HG03045 (cell line): ENCODE data around the gene PLA2G10.
"Not testable (repeated sequence)": the region's sequence is repeated elsewhere in the genome, so short reads cannot be mapped to it uniquely, and the experiment has no call there.

ENCODE experiments used
- ATAC-seq: cut with Tn5 transposase; IDR thresholded peaks from one replicate; pipeline ENCODE4 v1.9.1; 2021; ENCODE audit warnings: mild to moderate bottlenecking, moderate library complexity; ENCODE audit not compliant: unreplicated experiment

Gene PLA2G10

DNA sequence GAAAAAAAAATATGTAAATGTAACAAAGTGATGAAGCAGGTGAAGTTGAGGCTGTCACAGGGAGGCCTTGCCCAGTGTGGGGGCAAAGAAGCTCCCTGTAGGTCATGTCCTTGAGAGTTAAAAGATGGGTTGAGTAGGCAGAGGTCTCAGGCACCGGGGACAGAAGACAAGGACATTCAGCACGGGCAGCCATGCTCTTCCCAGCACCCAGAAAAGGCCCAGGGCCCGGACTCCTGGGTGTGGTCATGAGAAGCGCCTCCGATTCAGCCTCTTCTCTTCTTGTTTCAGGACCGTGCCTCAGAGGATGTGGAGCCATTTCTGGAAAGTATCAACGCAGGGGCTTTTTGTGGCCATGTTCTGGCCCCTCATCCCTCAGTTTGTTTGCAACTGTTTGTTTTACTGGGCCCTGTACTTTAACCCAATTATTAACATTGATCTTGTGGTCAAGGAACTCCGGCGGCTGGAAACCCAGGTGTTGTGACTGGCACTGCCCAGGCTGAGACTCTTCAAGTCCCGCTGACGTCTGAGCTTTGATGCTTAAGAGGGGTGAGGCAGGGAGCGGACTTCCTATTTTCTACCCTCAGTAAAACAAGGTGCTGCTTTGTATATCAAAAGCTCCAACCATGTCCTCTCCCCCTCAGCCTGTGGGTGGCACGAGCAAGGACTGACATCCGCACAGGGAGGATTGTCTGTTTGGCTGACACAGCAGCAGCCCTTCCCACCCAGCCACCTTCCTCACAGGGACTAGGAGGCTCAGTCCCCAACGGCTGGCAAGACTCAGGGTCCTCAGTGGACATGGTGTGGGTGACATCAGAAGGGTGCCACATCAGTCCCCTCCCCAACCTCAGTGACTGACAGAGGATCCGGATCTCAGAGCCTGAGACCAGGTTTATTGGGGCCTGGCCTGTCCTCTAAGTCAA, 26.5 kb downstream of the PLA2G10 start:
- no peak for ATAC-seq

GRCh38 chr16:14658063-14658462, 36.0 kb downstream of the PLA2G10 start:
- ATAC-seq: peak; percentile 61

- ATAC-seq: no peak
Measured at GRCh38 chr16:14652726-14653125, 41.4 kb downstream of the PLA2G10 start.

DNA sequence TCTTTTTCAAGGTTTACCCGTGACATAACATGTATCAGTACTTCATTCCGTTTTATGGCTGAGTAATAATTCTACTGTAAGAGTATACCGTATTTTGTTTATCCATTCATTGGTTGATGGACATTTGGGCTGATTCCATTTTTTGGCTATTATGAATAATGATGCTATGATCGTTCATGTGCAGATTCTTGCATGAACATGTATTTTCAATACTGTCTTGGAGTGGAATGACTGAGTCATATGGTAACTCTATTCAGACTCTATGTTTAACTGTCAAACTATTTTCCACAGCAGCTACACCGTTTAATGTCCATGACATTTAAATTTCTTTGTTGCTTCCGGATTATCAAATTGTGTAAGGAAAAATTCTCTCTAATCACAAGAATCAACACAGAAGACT, 43.5 kb downstream of the PLA2G10 start:
- ATAC-seq: no peak

DNA sequence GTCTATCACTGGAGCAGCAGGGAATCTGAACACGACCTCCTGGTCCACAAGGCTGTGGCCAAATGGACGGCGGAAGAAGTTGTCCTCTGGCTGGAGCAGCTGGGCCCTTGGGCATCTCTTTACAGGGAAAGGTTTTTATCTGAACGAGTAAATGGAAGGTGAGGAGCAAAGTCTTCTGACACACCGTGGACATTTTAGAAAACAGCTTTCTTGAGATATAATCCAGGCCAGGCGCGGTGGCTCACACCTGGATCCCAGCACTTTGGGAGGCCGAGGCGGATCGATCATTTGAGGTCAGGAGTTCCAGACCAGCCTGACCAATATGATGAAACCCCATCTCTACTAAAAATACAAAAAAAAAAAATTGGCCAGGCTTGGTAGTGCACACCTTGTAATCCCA, 44.3 kb downstream of the PLA2G10 start:
- no peak for ATAC-seq

DNA sequence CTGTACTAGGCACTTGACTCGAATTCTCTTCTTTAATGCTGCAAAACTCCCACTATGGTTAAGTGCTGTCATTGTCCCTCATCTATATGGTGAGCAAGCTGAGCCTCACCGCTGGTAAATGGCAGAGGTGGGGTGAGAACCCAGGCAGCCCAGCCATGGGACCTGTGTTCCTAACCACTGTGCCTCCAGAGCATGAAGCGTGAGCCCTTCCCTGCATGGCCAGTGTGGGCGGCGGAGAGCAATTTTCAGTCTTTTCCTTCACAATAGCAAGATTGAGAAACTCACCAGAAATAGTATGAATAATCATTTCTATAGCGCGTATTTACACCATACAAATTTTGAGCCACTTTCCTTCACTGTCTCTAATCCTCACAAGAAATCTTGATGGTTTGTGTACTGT, 52.2 kb downstream of the PLA2G10 start:
- ATAC-seq: no peak

- no peak for ATAC-seq
Measured at GRCh38 chr16:14641206-14641605, 52.9 kb downstream of the PLA2G10 start.

GRCh38 chr16:14640538-14640937, 53.6 kb downstream of the PLA2G10 start:
- no peak for ATAC-seq

DNA sequence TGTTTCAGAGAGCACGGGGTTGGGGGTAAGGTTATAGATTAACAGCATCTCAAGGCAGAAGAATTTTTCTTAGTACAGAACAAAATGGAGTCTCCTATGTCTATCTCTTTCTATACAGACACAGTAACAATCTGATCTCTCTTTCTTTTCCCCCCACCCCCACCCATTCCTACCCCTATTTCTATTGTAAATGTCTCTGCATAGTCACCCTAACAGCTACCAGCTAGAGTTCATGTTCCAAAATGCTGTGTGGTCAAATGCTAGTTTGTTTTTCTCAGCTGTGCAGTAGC, 57.2 kb downstream of the PLA2G10 start:
- ATAC-seq: not testable (repeated sequence)

- ATAC-seq: not testable (repeated sequence)
Measured at GRCh38 chr16:14636179-14636950, 57.7 kb downstream of the PLA2G10 start.

- no peak for ATAC-seq
Measured at GRCh38 chr16:14635395-14636165, 58.5 kb downstream of the PLA2G10 start.

DNA sequence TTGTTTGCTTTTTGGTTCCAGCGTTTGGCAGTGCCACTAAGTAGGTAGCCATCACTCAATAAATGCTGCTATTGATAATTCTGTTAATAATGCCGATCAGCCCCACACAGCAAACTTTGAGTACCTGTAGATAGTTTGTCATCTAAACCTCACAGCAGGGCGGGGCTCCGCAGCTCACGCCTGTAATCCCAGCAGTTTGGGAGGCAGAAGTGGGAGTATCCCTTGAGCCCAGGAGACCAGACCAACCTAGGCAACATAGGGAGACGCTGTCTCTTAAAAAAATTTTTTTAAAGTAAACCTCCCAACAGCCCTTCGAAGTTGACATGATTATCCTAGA, 59.8 kb downstream of the PLA2G10 start:
- no peak for ATAC-seq

GRCh38 chr16:14632693-14633569, 61.2 kb downstream of the PLA2G10 start, which contains the start of gene BFAR:
BFAR (plus strand) TSS chr16:14632951; CDS start chr16:14644347, 11,396 bp downstream.
- ATAC-seq: peak; percentile 80

DNA sequence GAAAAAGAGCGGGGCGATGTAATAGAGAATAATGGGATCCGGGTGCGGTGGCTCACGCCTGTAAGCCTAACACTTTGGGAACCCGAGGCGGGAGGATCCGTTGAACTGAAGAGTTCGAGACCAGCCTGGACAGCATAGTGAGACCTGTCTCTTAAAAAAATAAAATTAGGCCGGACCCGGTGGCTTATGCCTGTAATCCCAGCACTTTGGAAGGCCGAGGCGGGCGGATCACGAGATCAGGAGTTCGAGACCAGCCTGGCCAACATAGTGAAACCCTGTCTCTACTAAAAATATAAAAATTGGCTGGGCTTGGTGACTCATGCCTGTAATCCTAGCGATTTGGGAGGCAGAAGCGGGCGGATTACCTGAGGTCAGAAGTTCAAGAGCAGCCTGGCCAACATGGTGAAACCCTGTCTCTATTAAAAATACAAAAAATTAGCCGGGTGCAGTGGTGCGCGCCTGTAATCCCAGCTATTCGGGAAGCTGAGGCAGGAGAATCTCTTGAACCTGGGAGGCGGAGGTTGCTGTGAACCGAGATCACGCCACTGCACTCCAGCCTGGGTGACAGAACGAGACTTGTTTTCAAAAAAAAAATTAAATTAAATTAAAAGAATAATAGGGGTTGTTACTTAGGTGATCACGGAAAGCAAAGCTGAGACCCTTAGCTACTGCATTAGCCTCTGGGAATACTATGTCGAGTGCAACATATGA, 63.3 kb downstream of the PLA2G10 start:
- not testable (repeated sequence) for ATAC-seq

DNA sequence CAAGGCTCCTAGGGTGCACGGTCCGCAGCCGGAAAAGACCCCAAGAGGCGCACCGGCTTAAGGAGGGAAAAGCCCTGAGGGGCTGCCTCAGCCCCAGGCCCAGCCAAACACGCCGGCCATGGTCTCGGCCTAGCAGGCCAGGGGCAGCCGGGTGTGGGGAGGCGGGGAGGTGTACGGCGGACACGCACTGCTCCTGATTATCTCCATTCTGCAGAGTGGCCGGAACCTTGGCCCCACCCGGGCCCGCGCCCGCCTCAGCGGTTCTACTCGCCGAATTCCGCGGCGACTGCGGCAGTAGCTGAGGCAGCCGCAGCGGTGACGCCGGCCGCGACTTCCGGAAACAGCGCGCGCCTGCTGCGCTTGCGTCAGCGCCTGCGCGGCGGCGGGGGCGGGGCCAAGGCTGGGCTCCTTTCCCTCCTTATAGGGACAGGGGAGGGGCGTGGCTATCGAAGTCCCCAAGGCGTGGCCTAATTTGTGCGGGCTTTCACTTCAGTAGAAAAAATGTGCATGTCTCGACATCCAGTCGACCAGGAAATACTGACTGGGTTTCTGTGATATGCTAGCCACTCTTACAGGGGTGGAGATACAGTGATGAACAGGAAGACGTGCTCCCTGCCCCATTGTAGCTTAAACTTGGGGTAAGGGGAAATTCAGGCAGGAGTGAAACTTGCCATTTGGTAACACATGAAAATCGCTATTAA, 64.0 kb downstream of the PLA2G10 start, which contains the start of gene PARN:
Gene PARN (minus strand): TSS at position 342 of the 701 bp plus-strand sequence. CDS start 135 bp downstream, at position 207.
- peak; percentile 62 for ATAC-seq

DNA sequence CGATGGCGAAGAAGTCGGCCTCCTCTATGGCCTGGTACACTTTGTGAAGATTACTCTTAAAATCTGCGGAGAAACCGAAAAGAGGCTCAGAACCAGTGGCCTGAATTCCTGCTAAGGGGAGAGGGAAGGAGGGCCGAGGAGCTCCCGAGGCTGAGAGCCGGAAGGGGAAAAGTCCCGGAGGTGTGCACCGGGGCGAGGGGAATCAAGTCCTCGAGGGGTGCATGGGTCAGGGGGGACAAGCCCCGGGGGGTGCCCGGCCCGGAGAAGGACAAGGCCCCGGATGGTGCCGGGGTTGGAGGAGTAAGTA, 64.5 kb downstream of the PLA2G10 start:
- ATAC-seq: no peak

DNA sequence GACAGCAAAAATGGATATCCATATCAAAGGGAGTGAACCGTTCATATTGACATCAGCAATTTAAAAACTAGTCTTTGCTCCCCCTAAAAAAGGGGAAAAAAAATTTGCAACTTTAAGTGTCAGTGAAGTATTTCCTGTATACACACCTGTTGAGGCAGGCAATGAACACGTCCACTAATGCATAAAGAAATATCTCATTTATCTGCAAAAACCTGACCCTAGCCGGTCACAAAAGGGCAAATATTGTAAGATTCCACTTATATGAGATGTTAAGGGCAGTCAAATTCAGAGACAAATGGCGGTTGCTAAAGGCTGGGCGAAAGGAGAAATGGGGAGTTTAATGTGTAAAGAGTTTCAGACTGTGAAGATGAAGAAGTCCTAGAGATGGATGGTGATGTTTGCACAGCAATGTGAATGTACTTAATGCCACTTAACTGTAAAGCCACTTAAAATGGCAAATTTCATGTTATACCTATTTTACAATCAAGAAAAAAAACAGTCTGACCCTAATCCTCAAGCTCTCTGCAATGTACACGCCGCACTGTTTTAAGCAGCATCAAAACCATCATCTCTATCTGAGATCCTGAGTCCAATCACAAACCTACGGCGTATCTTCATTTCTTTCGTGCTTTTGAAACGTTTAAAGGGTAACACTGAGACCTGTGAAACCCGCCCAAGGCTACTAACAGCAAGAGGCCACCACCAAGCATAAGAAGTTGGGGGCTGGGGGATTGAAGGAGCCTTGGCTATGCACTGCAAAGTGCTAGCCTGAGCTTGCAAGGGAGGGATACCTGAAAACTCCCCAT, 65.1 kb downstream of the PLA2G10 start:
- no peak for ATAC-seq

DNA sequence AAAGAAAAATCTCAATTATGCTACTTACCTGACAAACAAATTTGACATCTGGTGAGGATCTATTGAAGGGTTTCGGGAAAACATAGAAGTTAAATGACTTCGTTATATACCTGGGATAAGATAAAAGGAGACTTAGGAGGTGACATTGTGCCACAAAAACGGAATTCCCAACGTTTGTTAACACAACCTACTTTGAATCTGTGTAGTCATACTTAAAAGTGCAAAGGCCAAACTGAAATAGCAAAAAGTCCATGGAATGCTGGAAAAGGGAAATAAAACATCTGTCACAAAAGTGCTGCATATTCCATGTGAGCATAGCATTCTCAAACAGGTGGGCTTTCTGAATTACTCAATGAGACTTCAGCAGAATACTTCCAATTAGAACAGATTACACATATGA, 67.0 kb downstream of the PLA2G10 start:
- ATAC-seq: no peak
